HG03064 (cell line): ENCODE measurements around the gene MAP6.
"Not testable (repeated sequence)": the region's sequence is repeated elsewhere in the genome, so short reads cannot be mapped to it uniquely, and the experiment has no call there.

Experiments used
- ATAC-seq: cut with Tn5 transposase; IDR thresholded peaks from one replicate; pipeline ENCODE4 v1.9.1; 2021; ENCODE audit warnings: low read depth; ENCODE audit not compliant: unreplicated experiment

The MAP6 gene

DNA sequence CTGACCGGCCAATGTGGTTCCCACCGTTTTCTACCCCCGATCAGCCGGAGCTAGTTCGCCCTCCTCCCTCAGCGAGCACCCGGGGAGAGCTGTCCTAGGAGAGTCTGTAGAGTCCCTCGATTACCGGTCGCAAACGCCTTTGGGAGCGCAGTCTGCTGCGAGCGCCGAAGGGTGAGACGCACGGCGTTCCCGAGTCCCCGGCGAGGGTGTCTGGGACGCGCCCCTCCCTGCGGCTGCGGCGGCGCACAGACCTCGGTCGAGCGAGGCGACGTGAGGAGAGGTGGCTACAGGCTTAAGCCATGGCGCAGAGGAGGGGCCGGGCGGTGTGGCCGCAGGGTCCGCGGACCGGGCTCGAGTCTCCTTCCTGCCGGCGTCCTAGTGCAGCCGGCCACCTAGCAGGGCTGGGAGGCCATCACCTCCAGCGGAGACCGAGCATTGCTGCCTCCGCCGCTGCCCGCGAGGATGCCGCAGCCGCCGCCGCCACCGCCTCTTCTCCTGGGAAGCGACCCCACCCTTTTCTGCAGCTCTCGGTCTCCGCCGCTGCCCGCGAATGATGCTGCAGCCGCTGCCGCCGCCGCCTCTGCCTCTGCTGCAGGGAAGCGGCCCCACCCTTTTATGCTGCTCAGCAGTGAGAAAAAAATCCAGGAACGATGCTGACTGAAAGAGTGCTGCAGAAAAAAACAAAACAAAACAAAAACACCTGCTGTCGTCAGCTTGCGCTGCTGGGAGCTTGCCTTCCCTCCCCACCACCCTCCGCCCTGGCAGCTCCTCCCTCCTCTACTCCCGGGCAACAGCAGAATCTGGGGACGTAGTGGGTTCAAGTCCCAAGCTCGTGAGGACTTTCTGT, at the start of gene MAP6:
TSS of gene MAP6 (minus strand) at position 588 of the 847 bp plus-strand sequence. CDS start 669 bp downstream, outside the sequence.
- ATAC-seq: no peak

- ATAC-seq: no peak
Measured at GRCh38 chr11:75717608-75718418, 49.0 kb upstream of the MAP6 start, which contains the start of gene MOGAT2. Gene MOGAT2, plus strand, starts transcription at chr11:75717838. Its CDS starts 51 bp downstream, at chr11:75717889.

DNA sequence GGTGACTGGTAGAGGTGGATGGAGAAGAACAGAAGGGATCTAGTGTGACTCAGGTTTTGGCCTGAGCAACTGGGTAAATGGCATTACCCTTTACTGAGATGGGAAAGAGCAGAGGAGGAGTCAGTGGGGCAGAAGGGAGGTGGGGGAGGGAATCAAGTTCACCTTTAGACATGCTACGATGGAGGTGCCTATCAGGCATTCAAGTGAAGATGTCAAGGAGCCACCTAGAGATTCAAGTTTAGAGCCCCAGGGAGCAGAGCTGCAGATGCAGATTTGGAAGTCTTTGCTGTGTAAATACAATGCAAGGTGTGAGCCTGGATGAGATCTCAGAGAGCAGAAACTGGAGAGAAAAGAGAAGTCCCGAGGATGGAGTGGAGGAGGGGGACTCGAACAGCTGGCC, 47.8 kb upstream of the MAP6 start:
- no peak for ATAC-seq

- no peak for ATAC-seq
Measured at GRCh38 chr11:75715688-75716087, 46.9 kb upstream of the MAP6 start.

DNA sequence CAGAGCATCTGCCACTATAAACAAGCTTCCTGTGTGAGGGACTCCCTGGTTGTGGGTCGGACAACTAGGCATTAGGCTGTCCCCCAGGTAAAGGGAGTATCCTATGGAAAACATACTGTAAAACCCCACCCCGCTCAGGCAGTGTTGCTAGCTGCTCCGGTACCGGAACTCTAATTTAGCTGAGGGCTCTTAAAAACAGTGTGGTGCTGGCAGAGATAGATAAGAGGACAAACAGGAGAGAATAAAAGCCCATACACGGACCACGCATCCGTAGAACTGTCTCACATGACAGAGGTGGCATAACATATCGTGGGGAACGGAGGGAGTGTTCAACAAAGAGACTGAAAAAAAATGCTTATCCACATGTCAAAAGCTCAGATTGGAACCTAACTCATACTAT, 45.4 kb upstream of the MAP6 start:
- no peak for ATAC-seq

- no peak for ATAC-seq
Measured at GRCh38 chr11:75706260-75706729, 37.5 kb upstream of the MAP6 start.

- no peak for ATAC-seq
Measured at GRCh38 chr11:75705541-75705940, 36.7 kb upstream of the MAP6 start.

- no peak for ATAC-seq
Measured at GRCh38 chr11:75703695-75704237, 34.9 kb upstream of the MAP6 start.

GRCh38 chr11:75700940-75701339, 32.1 kb upstream of the MAP6 start:
- ATAC-seq: no peak

DNA sequence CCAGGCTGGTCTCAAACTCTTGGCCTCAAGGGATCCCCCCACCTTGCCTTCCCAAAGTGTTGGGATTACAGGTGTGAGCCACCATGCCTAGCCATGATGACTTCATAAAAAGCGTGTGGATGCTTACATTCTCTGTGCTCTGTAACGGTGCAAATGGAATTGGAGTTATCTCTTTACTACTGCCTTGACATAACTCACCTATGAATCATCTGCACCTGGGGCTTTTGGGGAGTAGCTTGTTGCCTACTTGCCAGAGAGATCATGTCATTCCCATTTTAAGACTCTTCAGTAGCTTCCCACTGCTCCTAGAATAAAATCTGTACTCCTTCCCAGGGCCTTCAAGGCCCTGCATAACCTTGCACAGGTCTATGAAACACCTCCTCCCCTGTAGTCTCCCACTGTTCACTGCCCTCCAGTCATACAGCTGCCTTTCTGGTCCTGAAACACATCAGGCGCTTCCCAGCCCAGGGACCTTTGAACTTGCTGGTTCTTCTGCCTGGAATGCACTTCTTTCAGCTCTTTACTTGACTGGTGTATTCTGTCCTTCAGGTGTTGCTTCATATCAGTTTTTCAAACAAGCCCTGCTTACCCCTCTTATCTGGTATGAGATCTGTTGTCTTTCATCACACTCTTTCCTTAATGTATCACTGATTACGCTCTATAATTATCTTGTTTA, 29.2 kb upstream of the MAP6 start:
- ATAC-seq: no peak

GRCh38 chr11:75691804-75692203, 23.0 kb upstream of the MAP6 start:
- ATAC-seq: no peak

DNA sequence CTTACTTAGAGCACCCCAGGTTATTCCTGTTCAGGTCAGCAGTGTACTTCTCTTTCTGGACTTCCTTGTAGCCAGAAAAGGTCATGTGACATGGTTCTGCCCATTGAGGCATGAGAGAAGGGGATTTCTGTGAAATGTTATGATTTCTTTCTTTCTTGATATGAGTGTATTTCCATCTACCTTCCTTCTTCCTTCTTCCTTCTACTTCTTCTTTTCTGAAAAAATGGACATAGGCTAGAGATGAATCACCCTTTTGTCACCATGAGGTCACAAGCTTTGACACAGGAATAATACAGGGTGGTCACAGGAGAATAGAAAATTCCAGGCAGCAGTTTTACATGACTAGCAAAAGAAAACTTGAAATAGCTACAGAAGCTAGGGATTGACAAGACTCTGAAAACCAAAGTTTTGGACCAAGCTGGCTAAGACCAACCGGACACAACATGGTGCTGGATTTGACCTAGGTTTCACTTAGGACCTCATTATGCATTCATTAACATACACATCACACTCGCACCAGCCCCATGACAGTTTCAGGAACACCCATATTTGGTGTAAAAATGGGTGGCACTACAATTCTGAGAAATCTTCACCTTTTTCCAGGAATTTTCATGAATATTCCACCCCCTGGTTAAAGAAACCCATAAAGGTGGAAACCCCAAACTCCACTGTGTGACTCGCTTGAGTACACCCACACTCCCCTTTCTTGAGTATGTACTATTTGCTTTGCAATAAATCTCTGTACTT, 21.2 kb upstream of the MAP6 start:
- ATAC-seq: no peak

- not testable (repeated sequence) for ATAC-seq
Measured at GRCh38 chr11:75683856-75684255, 15.0 kb upstream of the MAP6 start.

DNA sequence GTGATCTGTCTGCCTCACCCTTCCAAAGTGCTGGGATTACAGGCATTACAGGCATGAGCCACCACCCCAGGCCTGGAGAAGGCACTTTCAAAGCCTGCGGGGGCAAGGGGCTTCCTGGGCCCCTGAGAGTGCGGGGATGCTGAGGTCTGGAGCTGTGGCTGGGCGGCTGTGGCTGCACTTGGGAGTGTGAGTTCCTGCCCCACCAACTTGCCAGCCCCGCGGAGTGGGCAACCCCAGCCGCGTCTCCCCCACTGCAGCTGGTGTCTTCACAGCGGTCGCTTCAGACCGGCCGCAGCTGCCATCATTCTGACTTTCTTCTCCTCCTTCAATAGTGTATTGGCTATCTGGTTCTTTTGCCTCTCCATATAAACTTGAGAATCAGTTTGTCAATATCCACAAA, 10.7 kb upstream of the MAP6 start:
- ATAC-seq: no peak

DNA sequence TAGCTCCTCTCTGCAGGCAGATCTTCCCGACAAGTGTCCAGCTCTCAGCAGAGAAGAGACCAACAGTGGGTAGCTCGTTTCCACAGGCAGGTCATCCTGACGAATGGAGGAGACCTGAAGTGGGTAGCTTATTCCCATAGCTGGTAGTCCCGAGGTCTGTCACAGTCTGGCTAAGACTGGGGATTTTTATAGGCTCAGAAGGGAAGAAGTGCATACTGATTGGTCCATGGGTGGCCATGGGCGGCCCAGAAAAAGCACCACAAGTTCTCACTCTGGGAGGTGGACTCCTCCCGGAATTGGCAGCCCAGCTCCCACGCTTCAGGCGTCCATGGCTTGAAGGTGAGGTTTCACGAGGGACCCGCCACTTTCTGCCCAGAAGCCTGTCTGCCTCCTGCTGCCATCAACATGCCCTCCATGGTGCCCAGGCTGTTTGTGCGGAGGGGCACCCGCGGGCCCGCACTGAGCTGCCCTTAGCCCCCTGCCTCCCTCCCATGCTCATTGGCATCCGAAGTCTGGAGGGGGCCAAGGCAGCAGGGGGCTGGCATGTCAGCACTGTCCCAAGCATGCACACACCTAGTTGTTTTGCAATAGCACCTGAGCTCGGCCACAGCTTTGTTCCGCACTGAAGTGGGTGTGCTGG, 9.9 kb upstream of the MAP6 start:
- no peak for ATAC-seq

GRCh38 chr11:75677909-75678308, 9.1 kb upstream of the MAP6 start:
- ATAC-seq: no peak

- no peak for ATAC-seq
Measured at GRCh38 chr11:75677275-75677674, 8.4 kb upstream of the MAP6 start.

DNA sequence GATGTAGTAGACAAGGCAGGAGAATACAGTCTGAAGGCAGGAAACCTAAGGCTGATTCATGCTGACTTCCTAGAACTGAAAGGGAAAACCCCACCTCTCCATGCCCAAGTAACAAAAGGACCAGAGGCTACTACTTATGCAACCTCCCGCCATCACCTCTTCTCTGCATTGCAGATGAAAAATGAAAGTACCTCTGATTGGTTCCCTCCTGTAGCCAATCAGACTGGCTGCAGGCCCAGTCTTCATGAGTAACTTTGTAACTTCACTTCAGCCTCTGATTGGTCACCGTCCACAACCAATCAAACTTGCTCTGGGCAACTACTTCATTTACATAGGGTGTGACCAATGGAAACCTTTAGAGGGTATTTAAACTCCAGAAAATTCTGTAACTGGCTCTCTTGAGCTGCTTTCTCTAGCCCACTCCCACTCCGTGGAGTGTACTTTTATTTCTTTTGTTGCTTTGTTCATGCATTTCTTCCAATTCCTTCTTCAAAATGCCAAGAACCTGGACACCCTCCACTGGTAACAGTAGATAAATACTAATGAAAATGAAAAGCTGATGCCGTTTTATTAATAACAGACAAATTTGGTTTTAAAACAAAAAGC, 5.2 kb upstream of the MAP6 start:
- ATAC-seq: no peak

- ATAC-seq: no peak
Measured at GRCh38 chr11:75667831-75668450, 897 bp downstream of the MAP6 start.
